GM18499 (cell line): ENCODE results near the gene CENPX.
A peak's percentile ranks its signal among the peaks of the same experiment; 100 is the strongest.

ENCODE experiments used
- ATAC-seq: cut with Tn5 transposase; IDR thresholded peaks from one replicate; pipeline ENCODE4 v1.9.1; 2021; ENCODE audit warnings: moderate number of reproducible peaks; ENCODE audit not compliant: insufficient read depth, unreplicated experiment

Gene CENPX

DNA sequence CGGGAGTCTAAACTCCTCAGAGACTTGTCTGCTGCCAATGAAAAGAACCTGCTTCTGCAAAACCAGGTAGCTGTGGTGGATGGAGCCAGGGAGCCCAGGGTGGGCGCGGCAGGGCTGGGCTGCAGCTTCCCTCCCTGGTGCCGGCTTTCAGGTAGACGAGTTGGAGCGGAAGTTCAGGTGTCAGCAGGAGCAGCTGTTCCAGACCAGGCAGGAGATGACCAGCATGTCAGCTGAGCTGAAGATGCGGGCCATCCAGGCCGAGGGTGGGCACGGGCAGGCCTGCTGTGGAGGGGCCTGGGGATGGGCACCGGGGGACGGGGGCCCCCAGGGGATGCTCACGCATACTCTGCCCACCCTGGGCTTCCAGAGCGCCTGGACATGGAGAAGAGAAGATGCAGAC is 5.6 kb upstream of the CENPX start:
- no peak for ATAC-seq

DNA sequence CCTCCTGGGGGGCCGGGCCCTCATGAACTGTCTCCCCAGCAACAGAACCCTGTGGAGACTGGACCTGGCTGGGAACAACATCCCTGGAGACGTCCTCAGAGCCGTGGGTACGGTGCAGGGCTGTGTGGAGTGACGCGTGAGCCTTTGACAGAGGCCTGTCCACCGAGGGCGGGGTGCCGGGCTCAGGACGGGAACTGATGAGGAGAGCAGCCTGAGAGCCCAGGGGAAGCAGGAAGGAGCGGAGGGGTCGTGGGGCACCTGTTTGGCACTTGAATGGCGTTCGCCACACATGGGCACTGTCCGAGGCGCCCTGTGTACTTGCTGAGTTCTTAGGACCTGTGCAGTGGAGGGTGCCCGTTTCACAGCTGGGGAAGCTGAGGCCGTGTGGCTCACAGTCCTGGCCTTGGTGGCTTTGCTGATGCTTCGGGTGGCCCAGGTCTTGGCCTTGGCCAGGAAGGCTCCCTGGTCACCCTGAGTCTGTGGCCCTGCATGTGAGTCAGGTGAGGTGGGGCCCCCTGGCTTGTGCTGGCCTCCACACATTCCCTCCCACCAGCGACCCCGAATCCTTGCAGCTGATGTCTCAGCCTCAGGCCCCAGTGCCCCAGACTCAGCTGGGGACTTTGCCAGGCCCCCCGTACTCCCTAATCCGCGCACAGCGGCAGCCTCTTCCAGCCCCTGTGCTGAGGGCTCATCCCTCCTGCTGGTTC is 2.9 kb upstream of the CENPX start:
- no peak for ATAC-seq

DNA sequence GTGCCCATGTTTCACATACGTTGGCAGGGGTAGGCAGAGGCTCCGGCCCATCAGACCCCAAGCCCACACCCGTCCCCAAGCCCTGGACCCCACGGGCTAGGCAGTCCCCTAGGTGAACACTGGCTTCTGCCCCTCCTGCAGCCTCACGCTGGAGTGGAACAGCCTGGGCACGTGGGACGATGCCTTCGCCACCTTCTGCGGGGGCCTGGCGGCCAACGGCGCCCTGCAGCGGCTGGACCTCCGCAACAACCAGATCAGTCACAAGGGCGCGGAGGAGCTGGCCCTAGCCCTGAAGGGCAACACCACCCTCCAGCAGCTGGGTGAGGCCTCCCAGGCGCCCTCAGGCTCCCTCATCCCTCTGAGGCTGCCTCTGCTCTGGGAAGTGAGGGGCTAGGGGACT is 2.2 kb upstream of the CENPX start:
- ATAC-seq = no peak

DNA sequence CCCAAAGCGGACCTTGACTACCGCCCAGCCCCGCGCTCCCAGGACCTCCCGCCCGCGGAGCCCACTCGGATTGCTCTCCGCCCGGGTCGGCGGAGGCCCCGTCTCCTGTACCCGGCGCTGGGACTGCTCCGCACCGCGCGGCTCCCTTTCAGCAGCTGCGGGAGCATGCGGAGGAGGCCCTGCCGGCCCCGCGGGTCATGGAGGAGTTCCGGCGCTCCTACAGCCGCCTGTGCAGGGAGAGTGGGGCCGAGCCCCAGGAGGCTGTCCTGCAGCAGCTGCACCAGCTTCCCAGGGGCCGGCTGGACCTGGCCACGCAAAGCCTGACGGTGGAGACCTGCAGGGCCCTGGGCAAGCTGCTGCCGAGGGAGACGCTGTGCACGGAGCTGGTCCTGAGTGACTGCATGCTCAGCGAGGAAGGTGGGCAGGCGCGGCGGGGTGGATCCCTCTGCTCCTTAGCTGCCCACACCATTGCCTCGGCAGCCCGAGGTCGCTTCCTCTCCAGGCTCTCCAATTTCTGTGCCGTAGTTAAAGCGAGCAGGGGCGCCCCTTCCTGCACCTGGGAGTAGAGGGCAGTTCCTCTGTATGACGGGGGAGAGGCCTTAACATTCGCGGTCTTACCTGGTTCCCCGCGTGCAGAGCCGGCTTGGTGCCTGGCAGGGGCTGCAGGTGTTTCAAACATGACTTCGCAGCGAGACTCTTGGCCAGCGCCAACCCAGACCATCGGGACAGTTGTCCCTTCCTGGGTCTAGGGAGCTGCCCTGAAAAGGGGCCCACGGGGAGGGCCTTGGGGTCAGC is 966 bp upstream of the CENPX start:
- ATAC-seq = no peak

DNA sequence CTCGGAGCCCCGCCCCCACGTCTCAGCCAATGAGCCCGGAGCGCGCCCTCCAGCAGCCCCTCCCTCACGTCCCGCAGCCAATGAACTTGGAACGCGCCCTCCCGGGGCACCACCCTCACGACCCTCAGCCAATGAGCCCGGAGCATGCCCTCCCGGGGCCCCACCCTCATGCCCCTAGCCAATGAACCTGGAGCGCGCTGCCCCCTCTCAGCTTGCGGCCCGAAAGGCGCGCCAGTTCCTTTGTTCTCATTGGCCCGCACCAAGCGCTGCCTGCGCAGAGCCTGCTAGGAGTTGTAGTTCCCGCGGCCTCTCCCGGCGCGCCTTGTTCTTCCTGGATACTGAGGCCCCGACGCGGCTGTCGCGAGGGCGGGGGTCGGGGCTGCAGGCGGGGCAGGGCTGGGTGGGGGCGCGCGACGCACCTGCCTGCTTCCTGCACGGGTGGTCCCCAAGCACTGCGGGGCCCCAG is 336 bp upstream of the CENPX start, which contains the start of gene LRRC45:
Gene LRRC45, plus strand, starts transcription at position 325 of the 466 bp plus-strand sequence. CDS start 339 bp downstream, outside the sequence.
- ATAC-seq = peak; percentile 58

DNA sequence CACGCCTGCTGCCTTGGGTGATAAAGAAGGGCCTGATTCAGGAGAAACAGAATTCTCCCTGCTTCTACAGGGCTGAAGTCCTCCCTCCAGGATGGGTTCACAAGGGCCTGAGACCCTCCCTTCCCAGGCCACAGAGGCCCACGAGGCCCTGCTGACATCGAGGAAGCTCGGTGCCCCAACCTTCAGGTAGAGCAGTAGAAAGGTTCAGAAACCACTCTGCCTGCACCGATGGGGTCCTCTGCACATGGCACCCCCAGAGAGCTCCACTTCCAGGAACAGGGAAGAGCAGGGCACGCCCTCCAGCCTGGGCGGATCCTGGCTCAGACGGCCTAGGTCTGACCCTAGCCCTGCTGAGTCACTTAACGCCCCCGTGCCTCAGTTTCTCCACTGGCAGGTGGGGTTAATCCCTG is 773 bp downstream of the CENPX start:
- ATAC-seq = no peak

DNA sequence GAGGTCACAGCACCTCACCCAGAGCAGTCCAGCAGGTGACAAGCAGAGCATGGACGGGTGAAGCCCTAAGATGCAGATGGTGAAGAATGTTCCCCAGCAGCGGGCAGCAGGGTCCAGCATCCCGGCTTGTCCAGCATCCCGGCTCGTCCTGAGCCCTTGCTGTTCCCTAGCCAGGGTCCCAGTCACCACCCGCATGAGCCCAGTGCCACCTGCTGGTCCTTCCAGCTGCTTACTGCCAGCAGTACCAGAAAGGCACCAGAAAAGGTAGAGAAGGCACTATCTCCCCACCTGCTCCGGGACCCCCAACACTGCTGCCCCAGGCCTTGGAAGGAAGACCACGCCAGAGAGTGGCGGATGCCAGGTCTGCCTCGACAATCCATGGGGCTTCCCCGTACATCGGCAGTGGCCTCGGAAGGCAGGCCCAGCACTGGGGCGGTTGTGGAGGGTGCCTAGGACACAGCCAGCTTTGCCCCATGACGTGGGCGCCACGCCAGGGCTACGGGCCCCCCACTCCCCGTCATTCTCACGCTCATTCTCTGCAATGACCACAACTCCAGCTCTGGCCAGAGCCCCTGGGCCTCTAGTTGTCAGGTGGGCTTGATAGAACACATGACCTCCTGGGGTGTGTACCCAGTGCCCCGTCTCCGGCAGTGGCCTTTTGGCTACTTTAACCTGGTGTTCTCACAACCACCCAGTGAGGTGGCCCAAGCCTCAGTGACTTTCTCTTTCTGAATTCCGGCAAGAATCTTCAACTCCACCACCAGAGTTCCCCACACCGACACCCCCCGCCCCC is 1.4 kb downstream of the CENPX start:
- ATAC-seq = no peak

DNA sequence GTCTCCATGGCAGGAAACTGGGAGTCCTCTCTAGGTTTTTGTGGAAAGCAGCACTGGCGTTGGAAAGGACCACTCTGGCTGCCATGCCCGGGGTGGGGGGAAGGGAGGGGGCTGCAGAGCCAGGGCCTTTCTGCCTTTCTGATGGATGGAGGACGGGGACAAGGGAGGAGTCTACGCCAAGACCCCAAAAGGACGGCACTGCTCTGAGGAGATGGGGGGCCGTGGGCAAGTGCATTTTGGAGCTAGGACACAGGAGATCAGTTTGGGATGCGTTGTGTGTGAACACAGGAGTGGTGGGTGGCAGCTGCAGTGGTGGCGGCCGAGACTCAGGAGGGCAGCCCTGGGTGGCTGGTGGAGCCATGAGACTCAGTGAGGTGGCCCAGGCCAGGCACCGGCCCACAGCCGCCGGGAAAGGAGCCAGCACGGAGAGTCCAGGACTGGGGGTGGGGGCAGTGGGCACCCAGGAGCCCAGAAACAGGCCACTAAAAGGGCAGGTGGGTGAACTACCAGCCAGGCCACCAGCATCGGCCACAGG is 2.0 kb downstream of the CENPX start:
- ATAC-seq = no peak

DNA sequence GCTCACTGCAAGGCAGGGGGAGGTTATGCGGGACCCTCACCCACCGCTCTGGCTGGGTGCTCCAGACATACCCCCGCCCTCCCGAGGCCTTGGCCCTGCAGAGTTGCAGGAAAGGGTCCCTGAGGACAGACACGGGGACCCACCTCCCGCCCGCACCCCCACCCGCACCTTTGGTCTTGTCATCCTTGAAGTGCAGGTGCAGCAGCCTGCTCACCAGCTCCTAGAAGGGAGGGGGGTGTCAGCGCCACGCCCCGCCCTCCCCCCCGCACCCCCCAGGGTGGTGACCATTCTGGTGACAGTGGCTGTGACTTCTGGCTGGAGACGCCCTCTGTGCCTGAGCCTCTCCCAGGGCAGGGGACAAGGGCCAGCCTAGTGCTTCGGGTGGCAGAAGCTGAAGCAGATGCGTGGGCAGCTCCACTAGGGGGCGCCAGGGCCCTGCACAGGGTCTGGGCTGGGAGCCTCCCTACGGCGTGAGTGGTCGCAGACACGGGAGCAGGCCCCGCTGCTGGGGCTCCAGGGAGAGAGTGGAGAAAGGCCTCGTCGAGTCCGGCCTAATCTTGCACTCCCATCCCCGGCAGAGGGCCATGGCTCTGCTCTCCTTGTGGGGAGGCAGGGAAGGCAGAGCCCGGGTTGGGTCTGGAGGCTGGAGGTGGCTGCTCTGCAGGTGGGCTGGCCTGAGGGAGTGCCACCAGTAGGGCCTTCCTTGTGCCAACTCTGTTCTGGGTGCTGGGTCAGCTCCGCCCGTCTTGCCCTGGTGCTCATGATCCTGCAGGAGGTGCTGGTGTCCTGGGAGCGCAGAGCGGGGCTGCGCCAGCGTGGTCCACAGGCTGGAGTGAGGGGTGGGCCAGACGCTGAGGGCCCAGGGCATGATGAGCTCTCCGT is 2.7 kb downstream of the CENPX start:
- ATAC-seq = no peak

DNA sequence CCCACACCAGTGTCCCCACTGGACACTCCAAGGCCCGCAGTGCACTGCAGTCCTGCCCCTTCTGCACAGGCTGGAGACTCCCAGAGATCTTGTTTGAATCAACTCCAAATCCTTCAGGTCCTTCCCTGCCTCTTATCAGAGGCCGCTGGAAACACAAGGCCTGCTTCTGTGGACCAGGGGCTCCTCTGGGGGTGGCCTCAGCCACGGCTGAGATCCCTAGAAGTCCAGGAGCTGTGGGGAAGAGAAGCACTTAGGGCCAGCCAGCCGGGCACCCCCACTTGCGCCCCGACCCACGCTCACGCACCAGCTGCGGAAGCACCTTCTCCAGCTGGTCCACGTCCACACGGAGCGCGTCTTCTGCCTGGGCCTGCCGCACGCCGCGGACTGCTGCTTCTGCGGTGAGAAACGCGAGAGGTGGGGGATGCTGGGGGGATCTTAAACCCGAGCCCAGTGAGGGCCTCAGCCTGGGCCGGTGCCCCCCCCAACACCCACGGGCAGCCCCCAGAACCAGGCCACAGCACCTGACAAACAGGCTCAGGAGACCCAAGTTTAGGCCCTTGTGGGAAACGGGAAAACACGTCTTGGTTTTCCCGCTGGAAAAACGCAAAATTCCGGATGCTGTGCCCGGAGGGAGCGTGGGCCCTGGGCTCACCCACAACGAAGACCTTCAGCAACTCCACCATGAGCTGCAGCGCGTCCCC is 3.5 kb downstream of the CENPX start:
- ATAC-seq = no peak

DNA sequence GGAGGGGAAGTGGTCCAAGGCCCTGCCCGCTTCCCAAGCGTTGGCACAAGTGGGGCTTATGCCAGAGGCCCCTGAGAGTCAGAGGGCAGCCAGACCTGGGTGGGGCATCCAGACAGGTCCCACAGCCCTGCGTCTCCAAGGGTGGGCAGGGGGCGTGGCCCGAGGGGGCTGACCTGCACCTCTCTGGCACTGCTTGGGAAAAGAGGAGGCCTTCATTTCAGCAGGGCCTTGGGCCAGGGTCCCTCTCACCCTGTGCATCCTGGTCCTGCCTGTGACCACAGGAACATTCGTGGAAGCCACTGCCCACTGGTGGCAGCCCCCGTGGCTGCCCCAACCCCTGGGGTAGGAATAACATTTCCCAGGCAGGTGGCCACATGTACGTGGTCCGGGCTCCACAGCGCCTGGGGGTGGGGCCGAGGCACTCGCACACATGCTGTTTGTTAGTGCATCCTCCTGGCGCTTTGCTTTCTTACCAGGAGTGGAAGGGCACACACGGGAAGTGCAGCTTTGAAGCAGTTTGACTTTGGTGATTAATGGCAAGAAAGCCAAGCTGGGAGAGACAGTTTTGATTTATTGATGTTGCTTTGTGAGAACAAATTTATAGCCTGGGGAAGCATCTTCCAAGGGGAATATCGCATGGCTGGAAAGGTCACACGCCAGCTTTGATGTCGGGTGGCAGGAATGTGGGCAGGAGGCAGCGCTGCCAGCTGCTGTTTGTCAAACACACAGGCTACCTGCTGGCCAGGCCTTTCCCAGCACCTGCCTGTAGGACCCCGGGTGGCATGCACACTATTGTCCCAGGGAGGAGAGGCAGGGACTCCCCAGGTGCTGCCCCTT is 4.3 kb downstream of the CENPX start:
- ATAC-seq = no peak

DNA sequence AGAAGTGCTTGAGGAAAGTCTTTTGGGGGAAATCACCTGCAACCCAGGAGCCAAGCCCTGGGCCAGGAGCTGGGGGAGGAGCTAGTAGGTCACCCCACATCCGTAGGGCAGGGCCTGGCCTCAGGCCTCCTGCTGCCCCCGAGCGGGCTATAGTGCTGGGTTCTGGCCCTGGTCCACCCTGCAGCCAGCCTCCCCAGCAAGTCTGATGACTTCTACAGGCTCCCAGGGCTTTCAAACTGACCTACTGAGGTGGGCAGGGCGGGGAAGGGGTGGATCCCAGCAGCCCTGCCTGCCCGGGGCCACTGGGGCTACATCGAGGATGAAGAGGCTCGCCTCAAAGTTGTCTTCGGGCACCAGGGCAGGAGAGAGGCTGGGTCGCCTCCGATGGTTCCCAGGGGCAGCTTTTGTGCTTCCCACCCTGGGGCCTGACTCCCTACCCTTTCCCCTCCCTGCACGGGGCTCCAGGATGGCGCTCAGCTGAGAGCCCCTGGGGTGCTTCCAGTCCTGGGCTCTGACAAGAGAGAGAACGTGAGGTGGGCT is 5.0 kb downstream of the CENPX start:
- ATAC-seq = no peak

DNA sequence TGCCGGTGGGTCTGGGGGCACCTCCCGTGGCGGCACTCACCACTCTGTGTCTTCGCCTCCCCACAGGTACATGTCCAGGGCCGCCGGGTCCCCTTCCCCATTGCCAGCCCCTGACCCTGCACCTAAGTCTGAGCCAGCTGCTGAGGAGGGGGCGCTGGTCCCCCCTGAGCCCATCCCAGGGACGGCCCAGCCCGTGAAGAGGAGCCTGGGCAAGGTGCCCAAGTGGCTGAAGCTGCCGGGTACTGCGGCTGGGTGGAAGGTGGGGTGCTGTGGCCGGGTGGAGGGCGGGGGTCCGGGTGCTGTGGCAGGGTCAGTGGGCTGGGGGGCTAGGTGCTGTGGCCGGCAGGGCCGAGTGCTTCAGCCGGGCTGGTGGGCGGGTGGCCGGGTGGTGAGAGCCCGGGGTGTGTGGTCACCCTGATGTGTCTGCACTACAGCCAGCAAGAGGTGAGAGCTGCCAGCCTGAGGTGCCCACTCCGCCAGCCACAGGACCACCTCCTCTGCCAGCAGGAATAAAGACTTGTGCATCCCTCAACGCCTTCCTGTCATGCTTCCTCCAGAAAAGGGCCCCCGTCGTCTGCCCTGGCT is 5.7 kb downstream of the CENPX start:
- ATAC-seq = no peak

DNA sequence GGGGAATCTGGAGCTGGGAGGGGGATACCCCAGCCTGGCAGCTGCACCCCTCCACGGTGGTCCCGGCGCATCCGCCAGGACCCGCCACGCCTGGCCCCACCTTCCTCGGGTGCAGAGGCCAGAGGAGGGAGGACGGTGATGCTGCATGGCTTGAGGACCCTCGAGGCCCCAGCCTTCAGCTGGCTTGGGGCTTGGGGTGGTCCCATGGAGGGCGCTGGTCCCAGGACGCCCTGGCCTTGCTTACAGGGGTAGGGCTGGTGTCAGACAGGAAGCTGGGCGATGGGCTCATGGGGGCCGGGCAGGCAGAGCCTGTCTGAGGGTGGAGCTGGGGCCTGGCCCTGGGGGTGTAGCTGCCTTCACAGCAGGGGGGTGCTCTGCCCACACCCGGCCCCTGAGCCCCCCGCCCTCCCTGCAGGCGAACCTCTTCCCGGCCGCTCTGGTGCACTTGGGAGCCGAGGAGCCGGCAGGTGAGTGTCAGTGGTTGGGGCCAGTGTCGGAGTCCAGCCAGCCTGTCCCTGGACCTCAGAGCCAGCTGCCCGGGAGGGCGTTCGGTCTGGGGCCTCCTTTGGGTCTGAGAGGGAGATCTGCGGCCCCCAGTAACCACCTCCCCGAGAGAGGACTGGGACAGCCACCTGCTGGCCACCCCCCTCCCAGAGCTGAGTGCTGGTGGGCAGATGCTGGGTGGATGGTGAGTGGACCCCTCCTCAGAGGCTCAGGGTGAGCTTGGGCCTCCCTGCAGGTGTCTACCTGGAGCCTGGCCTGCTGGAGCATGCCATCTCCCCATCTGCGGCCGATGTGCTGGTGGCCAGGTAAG is 6.4 kb downstream of the CENPX start:
- no peak for ATAC-seq

DNA sequence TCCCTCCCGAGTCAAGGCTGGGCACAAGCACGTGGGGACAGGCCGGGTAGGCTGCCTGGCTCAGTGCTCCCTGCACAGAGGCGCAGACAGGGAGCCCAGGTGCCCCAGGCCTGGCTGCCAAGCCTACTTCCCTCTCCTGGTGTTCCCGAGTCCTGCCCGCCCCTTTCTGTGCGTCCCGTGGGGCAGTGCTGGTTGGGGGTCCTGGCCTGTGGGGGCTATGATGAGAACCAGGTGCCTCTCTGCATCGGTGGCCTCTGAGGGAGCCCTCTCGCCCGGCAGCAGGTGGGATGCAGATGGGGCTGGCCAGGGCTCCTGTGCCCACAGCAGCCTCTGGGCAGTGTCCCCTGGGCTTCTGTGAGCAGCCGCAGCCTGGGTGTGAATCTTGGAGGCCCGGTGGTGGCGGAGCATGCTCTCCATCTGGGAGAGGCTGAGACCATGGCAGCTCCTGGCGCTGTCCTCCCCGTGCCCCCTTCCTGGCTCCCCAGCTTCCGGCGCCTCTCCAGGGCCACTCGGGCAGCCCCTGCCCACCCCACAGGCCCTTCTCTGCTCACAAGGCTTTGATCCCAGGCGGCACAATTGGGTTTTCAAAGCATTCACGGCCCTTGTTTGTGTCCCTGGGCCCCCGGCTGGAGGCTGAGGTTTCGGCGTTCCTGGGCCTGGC is 7.2 kb downstream of the CENPX start:
- ATAC-seq = no peak

DNA sequence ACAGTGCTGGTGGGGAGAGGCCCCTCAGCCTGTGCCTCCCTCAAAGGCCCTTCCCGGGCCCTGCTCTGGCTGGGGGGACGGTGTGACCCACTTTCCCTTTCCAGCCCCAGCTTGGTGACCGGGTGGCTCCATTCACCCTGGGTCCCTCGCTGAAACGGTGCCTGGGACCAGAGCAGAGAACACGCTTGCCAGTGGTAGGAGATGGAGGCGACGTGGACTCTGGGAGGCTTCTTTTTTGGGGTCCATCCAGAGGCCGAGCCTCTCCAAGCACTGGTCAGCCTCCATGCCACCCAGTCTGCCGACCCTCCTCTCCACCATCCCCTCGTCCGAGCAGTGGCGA is 7.7 kb downstream of the CENPX start:
- no peak for ATAC-seq
